ENCODE data around the gene SLC44A2.

DNA sequence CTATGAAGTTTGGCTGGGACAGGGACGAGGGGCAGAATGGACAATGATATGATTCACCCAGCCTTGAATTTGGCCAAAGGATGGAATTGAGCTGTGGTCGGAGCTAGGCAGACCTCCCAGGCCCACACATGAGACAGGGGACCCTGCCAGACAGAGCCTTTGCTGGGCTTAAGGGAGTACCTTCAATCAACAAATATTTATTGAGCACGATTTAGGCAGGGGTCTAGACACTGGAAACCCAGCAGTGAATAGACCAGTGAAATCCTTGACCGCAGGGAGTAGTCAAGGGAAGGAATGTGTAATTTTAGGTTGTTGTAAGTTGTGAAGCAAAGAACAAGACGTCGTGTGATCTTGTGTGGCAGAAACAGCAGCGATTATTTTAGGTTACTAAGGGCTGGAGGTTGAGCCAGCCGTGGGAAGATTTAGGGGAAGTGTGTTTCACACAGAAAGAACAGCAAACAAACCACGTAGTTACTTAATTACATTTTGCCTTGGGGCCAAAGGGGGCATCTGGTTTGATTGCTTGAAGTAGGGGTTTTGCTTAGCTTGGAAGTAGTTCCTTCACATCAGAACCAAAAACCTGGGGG lies 21.4 kb upstream of the SLC44A2 start:
- TF ChIP-seq POLR2AphosphoS5 (IDR thresholded peaks at IDR 0.05; ENCODE audit: low read depth, low read length) (no peak), REST (IDR thresholded peaks at IDR 0.05; ENCODE audit: insufficient read depth in 1 of 2, low read depth in 2 of 2, low read length in 1 of 2) (no peak), CTCF (IDR thresholded peaks at IDR 0.05) (no peak), SIN3A (IDR thresholded peaks at IDR 0.05; ENCODE audit: borderline replicate concordance, insufficient read depth, low read depth, low read length) (no peak), TCF7L2 (IDR thresholded peaks at IDR 0.05; ENCODE audit: low read depth, low read length) (no peak)
